HG03045 (cell line): ENCODE measurements around the gene CREB3L1.
A peak's percentile ranks its signal among the peaks of the same experiment; 100 is the strongest.

ENCODE experiments used
- ATAC-seq: cut with Tn5 transposase; IDR thresholded peaks from one replicate; pipeline ENCODE4 v1.9.1; 2021; ENCODE audit warnings: mild to moderate bottlenecking, moderate library complexity; ENCODE audit not compliant: unreplicated experiment

The CREB3L1 gene

GRCh38 chr11:46277622-46278386 lies at the start of gene CREB3L1:
CREB3L1 (plus strand) TSS chr11:46277662; CDS start chr11:46278112, 450 bp downstream.
- ATAC-seq: no peak

- ATAC-seq: no peak
Measured at GRCh38 chr11:46229230-46229629, 48.2 kb upstream of the CREB3L1 start.

- ATAC-seq: no peak
Measured at GRCh38 chr11:46234311-46234710, 43.2 kb upstream of the CREB3L1 start.

GRCh38 chr11:46235777-46236688 lies 41.4 kb upstream of the CREB3L1 start:
- no peak for ATAC-seq

- ATAC-seq: no peak
Measured at GRCh38 chr11:46236918-46237247, 40.6 kb upstream of the CREB3L1 start.

GRCh38 chr11:46237248-46238077 lies 40.0 kb upstream of the CREB3L1 start:
- no peak for ATAC-seq

- ATAC-seq: no peak
Measured at GRCh38 chr11:46238078-46238966, 39.1 kb upstream of the CREB3L1 start.

- ATAC-seq: peak; percentile 68
Measured at GRCh38 chr11:46238967-46239800, 38.3 kb upstream of the CREB3L1 start.

GRCh38 chr11:46239801-46240061 lies 37.7 kb upstream of the CREB3L1 start:
- ATAC-seq: no peak

GRCh38 chr11:46240371-46240770 lies 37.1 kb upstream of the CREB3L1 start:
- ATAC-seq: no peak

GRCh38 chr11:46240861-46241260 lies 36.6 kb upstream of the CREB3L1 start:
- ATAC-seq: no peak

- ATAC-seq: no peak
Measured at GRCh38 chr11:46242041-46242951, 35.2 kb upstream of the CREB3L1 start.

- ATAC-seq: peak; percentile 77
Measured at GRCh38 chr11:46242952-46243795, 34.3 kb upstream of the CREB3L1 start.

GRCh38 chr11:46243796-46244109 lies 33.7 kb upstream of the CREB3L1 start:
- no peak for ATAC-seq

- no peak for ATAC-seq
Measured at GRCh38 chr11:46246521-46246920, 30.9 kb upstream of the CREB3L1 start.

GRCh38 chr11:46247090-46247489 lies 30.4 kb upstream of the CREB3L1 start:
- no peak for ATAC-seq

- ATAC-seq: no peak
Measured at GRCh38 chr11:46247659-46248058, 29.8 kb upstream of the CREB3L1 start.
